ENCODE measurements around the gene HLA-DRA.
A peak's percentile ranks its signal among the peaks of the same experiment; 100 is the strongest.
"Not testable (repeated sequence)": the region's sequence is repeated elsewhere in the genome, so short reads cannot be mapped to it uniquely, and the experiment has no call there.

HLA-DRA gene

GRCh38 chr6:32432050-32432450 lies 7.6 kb upstream of the HLA-DRA start:
- peak; percentile 4 for DNase-seq

GRCh38 chr6:32433950-32434349 lies 5.7 kb upstream of the HLA-DRA start:
- DNase-seq: not testable (repeated sequence)

DNA sequence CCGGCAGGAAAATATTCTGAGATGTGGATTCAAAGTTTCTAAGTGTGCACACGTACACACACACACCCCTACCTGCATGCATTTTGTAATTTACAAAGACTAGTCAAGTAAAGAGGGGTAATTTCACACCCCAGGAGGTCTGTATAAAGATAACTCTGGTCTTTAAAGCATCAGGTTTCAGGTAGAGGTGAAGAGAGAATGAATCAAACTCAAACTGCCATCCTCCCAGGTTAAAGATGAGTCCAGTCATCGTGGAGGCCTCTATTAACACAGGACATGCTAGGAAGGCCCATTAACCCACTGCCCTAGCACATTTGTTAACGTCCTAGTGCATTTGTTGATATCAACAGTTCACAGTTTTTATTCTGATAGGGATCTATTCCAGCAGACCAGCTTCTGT lies 3.5 kb upstream of the HLA-DRA start:
- DNase-seq: no peak

- no peak for DNase-seq
These were observed 2.5 kb upstream of the HLA-DRA start for GRCh38 chr6:32436995-32437836.

- DNase-seq: no peak
These were observed 548 bp upstream of the HLA-DRA start for GRCh38 chr6:32439139-32439538.

DNA sequence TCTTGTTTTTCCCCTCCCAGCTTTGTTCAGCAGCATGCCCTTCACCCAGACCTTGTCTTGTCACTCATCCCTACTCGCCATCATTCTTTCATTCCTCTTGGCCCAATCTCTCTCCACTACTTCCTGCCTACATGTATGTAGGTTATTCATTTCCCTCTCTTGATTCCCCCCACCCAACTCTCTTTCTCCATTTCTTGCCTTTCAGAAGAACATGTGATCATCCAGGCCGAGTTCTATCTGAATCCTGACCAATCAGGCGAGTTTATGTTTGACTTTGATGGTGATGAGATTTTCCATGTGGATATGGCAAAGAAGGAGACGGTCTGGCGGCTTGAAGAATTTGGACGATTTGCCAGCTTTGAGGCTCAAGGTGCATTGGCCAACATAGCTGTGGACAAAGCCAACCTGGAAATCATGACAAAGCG lies 2.6 kb downstream of the HLA-DRA start:
- no peak for DNase-seq

- no peak for DNase-seq
These were observed 3.4 kb downstream of the HLA-DRA start for GRCh38 chr6:32442977-32443552.

DNA sequence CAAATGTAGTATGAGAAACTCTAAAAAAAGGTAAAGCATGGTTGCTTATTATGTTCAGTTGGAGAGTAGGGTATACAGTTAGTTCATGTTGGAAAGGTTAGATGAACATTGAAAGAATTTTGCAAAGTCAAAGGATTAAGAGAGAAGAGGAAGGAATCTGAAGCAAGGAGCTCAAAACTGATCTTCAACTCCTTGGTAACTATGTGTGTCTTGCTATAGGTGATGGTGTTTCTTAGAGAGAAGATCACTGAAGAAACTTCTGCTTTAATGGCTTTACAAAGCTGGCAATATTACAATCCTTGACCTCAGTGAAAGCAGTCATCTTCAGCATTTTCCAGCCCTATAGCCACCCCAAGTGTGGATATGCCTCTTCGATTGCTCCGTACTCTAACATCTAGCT lies 4.7 kb downstream of the HLA-DRA start:
- DNase-seq: no peak

DNA sequence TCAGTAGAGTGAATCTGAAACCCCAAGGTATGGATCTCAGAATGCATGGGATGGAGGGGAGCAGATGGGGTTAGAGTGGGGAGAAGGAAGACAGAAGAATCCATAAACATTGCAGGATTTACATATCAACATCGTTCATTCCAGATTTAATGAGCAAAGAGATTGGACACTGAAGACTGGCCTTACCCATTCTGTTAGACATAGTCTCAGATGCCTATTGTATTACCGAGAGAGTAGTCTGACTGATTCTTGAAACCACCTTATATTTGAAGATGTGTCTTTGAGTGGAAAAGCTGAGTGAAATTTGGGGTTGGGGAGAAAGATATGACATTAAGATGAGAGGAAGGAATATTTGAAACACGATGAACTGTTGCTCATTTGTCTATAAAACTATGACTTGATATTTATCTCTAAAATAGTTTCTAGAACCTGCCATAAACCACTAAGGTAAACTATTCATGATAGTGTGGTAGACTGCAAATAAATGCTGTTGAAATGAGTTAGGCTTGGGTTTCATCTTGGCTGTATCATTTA lies 5.7 kb downstream of the HLA-DRA start:
- DNase-seq: no peak

- no peak for DNase-seq
These were observed 8.2 kb downstream of the HLA-DRA start for GRCh38 chr6:32447932-32448331.

DNA sequence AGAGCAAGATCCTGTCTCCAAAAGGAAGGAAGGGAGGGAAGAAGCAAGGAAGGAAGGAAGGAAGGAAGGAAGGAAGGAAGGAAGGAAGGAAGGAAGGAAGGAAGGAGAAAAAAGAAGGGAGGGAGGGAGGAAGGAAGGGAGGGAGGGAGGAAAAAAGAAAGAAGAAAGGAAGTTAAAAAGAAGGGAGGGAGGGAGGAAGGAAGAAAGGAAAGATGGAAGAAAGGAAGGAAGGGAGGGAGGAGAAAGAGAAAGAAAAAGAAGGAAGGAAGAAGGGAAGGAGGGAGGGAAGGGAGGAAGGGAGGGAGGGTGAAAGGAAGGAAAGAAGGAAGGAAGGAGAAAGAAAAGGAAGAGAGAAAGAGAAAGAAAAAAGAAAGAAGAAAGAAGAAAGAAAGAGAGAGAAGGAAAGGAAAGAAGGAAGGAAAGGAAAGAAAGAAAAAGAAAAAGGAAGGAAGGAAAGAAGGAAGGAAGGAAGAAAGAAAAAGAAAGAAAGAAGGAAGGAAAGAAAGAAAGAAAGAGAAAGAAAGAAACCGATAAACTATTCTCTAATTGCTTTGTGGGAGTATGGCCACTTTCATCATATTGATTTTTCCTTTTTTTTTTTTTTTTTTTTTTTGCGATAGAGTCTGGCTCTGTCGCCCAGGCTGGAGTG lies 9.5 kb downstream of the HLA-DRA start:
- DNase-seq: no peak

- DNase-seq: no peak
These were observed 17.4 kb downstream of the HLA-DRA start for GRCh38 chr6:32457054-32457453.

DNA sequence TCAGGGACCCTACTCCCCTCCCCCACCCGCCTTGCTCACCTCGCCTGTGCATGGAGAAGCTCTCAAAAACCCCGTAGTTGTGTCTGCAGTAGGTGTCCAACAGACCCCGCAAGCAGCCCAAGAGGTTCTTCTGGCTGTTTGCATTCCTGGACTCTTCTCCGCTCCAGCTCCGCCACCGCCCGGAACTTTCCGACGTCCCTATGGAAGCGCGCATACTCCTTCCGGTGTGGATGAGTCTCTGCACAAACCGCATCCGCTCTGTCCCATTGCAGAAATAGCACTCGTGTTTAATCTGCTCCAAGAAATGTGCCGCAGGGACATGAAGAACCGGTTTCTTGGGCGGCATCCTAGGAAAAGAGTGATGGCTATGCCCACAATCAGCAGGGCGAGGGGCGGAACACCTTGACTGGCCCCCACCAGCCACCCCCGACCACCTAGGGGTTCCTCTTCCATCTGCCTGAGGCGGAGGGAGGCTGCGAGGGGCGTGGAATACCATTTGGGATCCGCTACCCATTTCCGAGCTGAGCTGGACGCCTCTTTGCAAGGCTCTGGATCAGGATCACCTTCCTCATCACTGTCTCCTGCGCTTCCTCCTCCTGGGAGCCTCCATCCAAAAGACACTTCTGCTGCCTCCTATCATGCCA lies 20.2 kb downstream of the HLA-DRA start:
- no peak for DNase-seq

DNA sequence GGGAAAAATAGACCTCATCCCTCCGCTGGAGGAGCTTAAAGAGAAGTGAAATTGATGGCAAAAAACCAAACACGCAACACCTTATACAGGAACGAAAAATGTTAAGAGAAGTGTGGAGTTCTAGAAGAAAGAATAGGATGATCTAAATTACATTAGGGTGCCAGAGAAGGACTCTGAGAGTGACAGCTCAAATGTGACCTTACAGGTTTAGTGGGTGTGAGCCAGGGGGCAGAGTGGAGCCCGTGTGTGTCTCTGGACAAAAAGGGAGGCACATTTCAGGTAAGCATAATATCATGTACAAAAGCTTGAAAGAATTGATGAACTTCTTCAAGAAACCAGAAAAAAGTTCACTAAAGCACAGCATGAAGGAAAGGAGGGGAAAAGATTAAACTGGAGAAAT lies 20.8 kb downstream of the HLA-DRA start:
- DNase-seq: no peak

DNA sequence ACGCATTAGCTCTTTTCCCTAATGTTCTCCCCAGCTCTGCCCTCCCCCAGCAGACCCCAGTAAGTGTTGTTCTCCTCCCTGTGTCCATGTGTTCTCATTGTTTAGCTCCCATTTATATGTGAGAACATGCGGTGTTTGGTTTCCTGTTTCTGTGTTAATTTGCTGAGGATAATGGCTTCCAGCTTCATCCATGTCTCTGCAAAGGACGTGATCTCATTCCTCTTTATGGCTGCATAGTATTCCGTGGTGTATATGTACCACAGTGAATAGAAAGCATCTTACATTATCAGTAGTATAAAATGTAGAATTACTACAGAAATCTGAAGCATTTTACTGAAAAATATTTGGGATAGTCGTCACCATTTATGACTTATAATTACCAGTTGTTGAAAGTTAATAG lies 21.8 kb downstream of the HLA-DRA start:
- no peak for DNase-seq

DNA sequence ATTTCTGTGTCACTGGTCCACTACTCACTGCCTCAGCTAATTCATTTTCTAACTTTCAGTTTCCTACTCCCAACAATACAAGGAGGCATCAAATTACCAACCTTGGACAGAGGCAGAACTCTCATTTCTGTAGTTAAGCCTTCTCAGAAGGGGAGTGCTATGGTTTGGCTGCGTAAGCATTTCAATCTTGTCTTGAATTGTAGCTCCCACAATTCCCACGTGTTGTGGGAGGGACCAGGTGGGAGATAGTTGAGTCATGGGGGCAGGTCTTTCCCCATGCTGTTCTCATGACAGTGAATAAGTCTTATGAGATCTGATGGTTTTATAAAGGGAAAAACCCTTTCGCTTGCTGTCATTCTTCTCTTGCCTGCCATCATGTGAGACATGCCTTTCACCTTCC lies 22.9 kb downstream of the HLA-DRA start:
- no peak for DNase-seq

DNA sequence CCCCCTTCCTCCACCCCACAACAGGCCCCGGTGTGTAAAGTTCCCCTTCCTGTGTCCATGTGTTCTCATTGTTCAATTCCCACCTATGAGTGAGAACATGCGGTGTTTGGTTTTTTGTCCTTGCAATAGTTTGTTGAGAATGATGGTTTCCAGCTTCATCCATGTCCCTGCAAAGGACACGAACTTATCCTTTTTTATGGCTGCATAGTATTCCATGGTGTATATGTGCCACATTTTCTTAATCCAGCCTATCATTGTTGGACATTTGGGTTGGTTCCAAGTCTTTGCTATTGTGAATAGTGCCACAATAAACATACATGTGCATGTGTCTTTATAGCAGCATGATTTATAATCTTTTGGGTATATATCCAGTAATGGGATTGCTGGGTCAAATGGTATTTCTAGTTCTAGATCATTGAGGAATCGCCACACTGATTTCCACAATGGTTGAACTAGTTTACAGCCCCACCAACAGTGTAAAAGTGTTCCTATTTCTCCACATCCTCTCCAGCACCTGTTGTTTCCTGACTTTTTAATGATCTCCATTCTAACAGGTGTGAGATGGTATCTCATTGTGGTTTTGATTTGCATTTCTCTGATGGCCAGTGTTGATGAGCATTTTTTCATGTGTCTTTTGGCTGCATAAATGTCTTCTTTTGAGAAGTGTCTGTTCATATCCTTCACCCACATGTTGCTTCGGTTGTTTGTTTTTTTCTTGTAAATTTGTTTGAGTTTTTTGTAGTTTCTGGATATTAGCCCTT lies 28.2 kb downstream of the HLA-DRA start:
- DNase-seq: not testable (repeated sequence)

- DNase-seq: no peak
These were observed 33.2 kb downstream of the HLA-DRA start for GRCh38 chr6:32472781-32473375.

GRCh38 chr6:32473376-32474348 lies 34.0 kb downstream of the HLA-DRA start:
- DNase-seq: not testable (repeated sequence)

DNA sequence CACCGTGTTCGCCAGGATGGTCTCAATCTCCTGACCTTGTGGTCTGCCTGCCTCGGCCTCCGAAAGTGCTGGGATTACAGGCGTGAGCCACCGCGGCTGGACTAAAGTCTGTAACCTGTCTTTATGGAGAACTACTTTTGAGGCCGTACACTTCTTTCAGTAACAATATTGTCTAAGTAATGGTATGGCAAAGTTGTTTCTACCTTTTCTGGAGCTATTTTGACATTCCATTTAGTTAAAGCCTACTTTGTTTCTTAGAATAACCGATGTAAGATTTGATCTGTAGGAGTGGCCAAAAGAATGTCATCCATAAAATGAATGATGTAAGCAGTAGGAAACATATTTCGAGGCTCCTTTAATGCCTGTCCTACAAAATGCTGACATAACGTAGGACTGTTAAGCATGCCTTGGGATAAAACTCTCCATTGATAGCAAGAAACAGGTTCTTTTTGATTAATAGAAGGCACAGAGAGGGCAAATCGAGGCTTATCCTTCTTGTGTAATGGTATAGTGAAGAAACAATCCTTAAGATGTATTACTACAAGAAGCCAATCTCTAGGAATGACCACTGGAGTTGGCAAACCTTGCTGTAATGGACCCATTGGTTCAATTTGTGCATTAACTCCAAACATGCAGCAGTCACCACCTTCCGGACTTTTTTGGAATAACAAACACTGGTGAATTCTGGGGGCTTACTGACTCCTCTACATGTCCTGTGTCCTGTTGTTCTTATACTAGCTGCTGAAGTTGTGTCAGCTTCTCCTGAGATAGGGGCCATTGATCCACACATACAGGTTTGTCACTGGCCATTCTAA lies 35.9 kb downstream of the HLA-DRA start:
- no peak for DNase-seq

Measured in NCI-H2171 treated with DMSO at 0.1 percent for 48 hours (cell line).